K562 (cell line): ENCODE measurements around the gene RHEB. TPM values are rescaled to one million over a fixed set of nuclear protein-coding genes. Genes with fewer than 3 reads are reported as not detected.

Experiments
- ATAC-seq: fragments of 200-7000 bp; cut with Tn5 transposase; 3 replicates; pipeline ENCODE4 v1.9.1; 2020; ENCODE audit warnings: moderate library complexity
- BruUV-seq: library from RNA; stranded (reverse); fragments of 400-500 nt; replicated peaks from 2 replicates; lab custom pipeline; 2021; lab: Mats Ljungman, UMichigan
- CTCF ChIA-PET: fragments of 300-600 bp; formaldehyde crosslinking; extraction: SDS; loops from one replicate; lab custom pipeline; 2021; ENCODE audit warnings: low intra/inter-chr PET ratio; lab: Yijun Ruan, JAX
- POLR2A ChIA-PET: fragments of 300-600, 350-650 bp; sonication (Branson Sonifier 250); formaldehyde crosslinking; extraction: SDS; loops from one replicate; lab custom pipeline; 2021; ENCODE audit warnings: antibody characterized with exemption, inconsistent platforms; lab: Yijun Ruan, JAX
- DNase-seq, 4 experiments: peaks; one replicate each; pipeline versions ENCODE4 v3.0.0 to v3.0.0-alpha.2; 2011 to 2018; ENCODE audit warnings: low spot score in 3 of 4, mixed read lengths in 3 of 4; ENCODE audit errors: extremely low read depth in 1 of 4
- FAIRE-seq: peaks from 2 replicates; lab custom pipeline; 2011; peaks lifted over from hg19 to GRCh38; lab: Jason Lieb, UNC
- H2AFZ ChIP-seq: 2 replicates; pipeline ENCODE4 v1.6.0; 2011; ENCODE audit warnings: low read depth, low read length, control low read depth, inconsistent platforms
- H3K27ac ChIP-seq: fragments of 200-600 bp; 3 replicates; pipeline ENCODE4 v1.8.0; 2011; ENCODE audit warnings: low read depth, mild to moderate bottlenecking, control low read depth, inconsistent platforms, low read length, moderate library complexity, mixed read lengths; ENCODE audit errors: extremely low read depth
- H3K27me3 ChIP-seq, 2 experiments: fragments of 300-600 bp in 1 of 2; 2 replicates in 1 of 2; 3 replicates in 1 of 2; pipeline versions ENCODE4 v1.6.0 to v1.8.0; 2011; ENCODE audit warnings: inconsistent platforms in 2 of 2, low read length in 2 of 2, mild to moderate bottlenecking in 1 of 2, mixed read lengths in 1 of 2, moderate library complexity in 1 of 2; ENCODE audit not compliant: control insufficient read depth in 2 of 2, insufficient read depth in 2 of 2
- H3K36me3 ChIP-seq: fragments of 300-600 bp; 3 replicates; pipeline ENCODE4 v1.8.0; 2011; ENCODE audit warnings: mild to moderate bottlenecking, low read length, inconsistent platforms; ENCODE audit not compliant: control insufficient read depth, insufficient read depth
- H3K4me1 ChIP-seq, 2 experiments: fragments of 200-600 bp in 1 of 2; replicated peaks in 1 of 2; 2 replicates in 1 of 2; 3 replicates in 1 of 2; pipeline versions ENCODE4 v1.5.1 to v1.8.0; 2011; ENCODE audit warnings: inconsistent platforms in 2 of 2, low read length in 2 of 2, mild to moderate bottlenecking in 1 of 2, mixed read lengths in 1 of 2, moderate library complexity in 1 of 2; ENCODE audit not compliant: control insufficient read depth in 2 of 2, insufficient read depth in 2 of 2
- H3K4me2 ChIP-seq: 2 replicates; pipeline ENCODE4 v1.6.1; 2011; ENCODE audit warnings: low read length, control low read depth, inconsistent platforms, mixed read lengths; ENCODE audit not compliant: insufficient read depth
- H3K4me3 ChIP-seq: fragments of 200-600 bp; sonication (generic), shearing (Covaris generic); 2 replicates; pipeline ENCODE4 v1.5.1; 2016; ENCODE audit warnings: control low read depth, inconsistent platforms
- H3K79me2 ChIP-seq: fragments of 200-600 bp; 3 replicates; pipeline ENCODE4 v1.8.0; 2011; ENCODE audit warnings: low read length, inconsistent platforms; ENCODE audit not compliant: control insufficient read depth, insufficient read depth
- H3K9ac ChIP-seq, 2 experiments: 2 replicates each; pipeline versions ENCODE4 v1.6.0 to v1.6.1; 2011; ENCODE audit warnings: low read depth in 2 of 2, low read length in 2 of 2, control low read depth in 1 of 2, inconsistent platforms in 1 of 2, mild to moderate bottlenecking in 1 of 2, mixed read lengths in 1 of 2; ENCODE audit not compliant: insufficient read depth in 1 of 2
- H3K9me1 ChIP-seq: one replicate; pipeline ENCODE4 v1.6.0; 2011; ENCODE audit warnings: inconsistent platforms, mild to moderate bottlenecking, low read length, moderate library complexity; ENCODE audit not compliant: control insufficient read depth, insufficient read depth
- H3K9me3 ChIP-seq: replicated peaks from 2 replicates; pipeline ENCODE4 v1.5.1; 2011; ENCODE audit warnings: low read depth, low read length, inconsistent platforms; ENCODE audit not compliant: control insufficient read depth, insufficient read depth
- H4K20me1 ChIP-seq: replicated peaks from 2 replicates; pipeline ENCODE4 v1.6.1; 2011; ENCODE audit warnings: low read length, inconsistent platforms, mixed read lengths; ENCODE audit not compliant: control insufficient read depth, insufficient read depth
- EP400 ChIP-seq: fragments of 450-650 bp; IDR thresholded peaks from 2 replicates; pipeline ENCODE4 v1.6.1; 2017; ENCODE audit warnings: antibody characterized with exemption, mild to moderate bottlenecking, moderate library complexity
- FOXA3 ChIP-seq, 2 experiments: fragments of 450-650 bp in 1 of 2; sonication (generic) in 1 of 2; formaldehyde crosslinking; IDR thresholded peaks in 1 of 2; conservative IDR thresholded peaks in 1 of 2; 2 replicates each; pipeline versions ENCODE4 v1.4.0 to v1.8.0; 2020 to 2022; ENCODE audit warnings: mild to moderate bottlenecking in 2 of 2, missing genetic modification reagents in 1 of 2
- ZNF23 ChIP-seq: fragments of 250-450 bp; sonication (Bioruptor Pico); IDR thresholded peaks from 2 replicates; pipeline ENCODE4 v1.4.0; 2020; ENCODE audit warnings: mild to moderate bottlenecking
- WGBS: fragments of 100-300 bp; shearing (Covaris generic); methylation state at CpG from one replicate; pipeline ENCODE4 v1.1.6; 2016; ENCODE audit warnings: low coverage, mixed read lengths; ENCODE audit not compliant: insufficient coverage; ENCODE audit errors: missing lambda C conversion rate; 5-methylcytosine and 5-hydroxymethylcytosine counted together
- in situ Hi-C: fragments of 300-500 bp; cut with MboI; formaldehyde crosslinking; loops from 4 replicates; pipeline ENCODE4 v1.15.0; 2018; ENCODE audit warnings: inconsistent platforms, mixed read lengths
- intact Hi-C: fragments of 100-400 bp; cut with micrococcal nuclease; formaldehyde crosslinking; loops from 2 replicates; pipeline ENCODE4 v1.14.2; 2022
- polyA plus RNA-seq, 8 experiments: library from polyadenylated mRNA; depleted of rRNA in 4 of 8; stranded (reverse) in 5 of 8; unstranded in 3 of 8; fragments of >200 nt; fragmentation: Nextera tagmentation in 2 of 8; fragmentation: Illumina TruSeq in 1 of 8; extraction: Ambion mirVana in 2 of 8; extraction: Trizol in 1 of 8; gene quantifications; 2 replicates each; pipeline versions ENCODE4 v1.2.1 to v1.2.3, GENCODE V29; 2011 to 2014; ENCODE audit warnings: inconsistent platforms in 1 of 8, missing spikeins in 1 of 8
- total RNA-seq, 7 experiments: library from RNA; depleted of rRNA in 6 of 7; stranded (reverse); fragments of >200 nt in 6 of 7; fragmentation: Illumina TruSeq in 2 of 7; extraction: Trizol in 2 of 7; gene quantifications; 2 replicates each; pipeline versions ENCODE4 v1.2.1 to v1.2.3, GENCODE V29; 2011 to 2021; ENCODE audit warnings: low replicate concordance in 1 of 7
- TF ChIP-seq, protein P1 (sequence below): sonication (generic); formaldehyde crosslinking; IDR thresholded peaks from 2 replicates; pipeline ENCODE4 v1.8.0; 2022; ENCODE audit warnings: missing genetic modification reagents, mild to moderate bottlenecking, moderate library complexity, borderline replicate concordance

Gene RHEB
- total and polyA plus RNA-seq, 9 of the 15 experiments (the other 6 are each of a cell fraction or from before 2014, with no cell fraction given), result 28.5 to 249 (median 182) TPM

DNA sequence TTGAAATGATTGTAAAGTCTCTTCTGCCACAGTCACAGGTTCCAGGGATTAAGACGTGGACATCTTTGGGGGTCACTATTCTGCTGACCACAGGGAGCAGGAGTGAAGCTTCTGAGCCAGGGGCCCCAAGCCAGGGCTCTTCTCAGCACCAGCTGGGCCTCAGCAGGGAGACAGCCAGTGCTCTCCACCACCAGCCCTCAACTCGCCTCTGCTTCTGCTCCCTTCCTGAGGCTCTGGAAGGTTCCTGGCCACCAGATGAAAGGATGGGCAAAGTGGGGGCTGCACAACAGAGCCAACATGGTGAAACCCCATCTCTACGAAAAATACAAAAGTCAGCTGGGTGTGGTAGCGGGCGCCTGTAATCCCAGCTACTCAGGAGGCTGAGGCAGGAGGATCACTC, 68.5 kb downstream of the RHEB start:
- Histone ChIP-seq H3K36me3 (no peaks in the 10 kb centered on the region), H2AFZ (no peak overlapping the region), H3K27ac (no peak overlapping the region), H3K9me1 (no peaks in the 10 kb centered on the region), H3K9ac (no peak overlapping the region), H3K4me1 (peaks cover 0 to 27% of the 10 kb centered on the region in 2 experiments; a peak in 2 of 5 replicates), H3K9me3 (no peaks in the 10 kb centered on the region), H3K4me2 (no peak overlapping the region), H4K20me1 (peaks cover 6% of the 10 kb centered on the region; the same call in 1 of the 2 replicates), H3K79me2 (no peaks in the 10 kb centered on the region), H3K4me3 (no peak overlapping the region), H3K27me3 (peaks cover 49 to 63% of the 10 kb centered on the region in 2 experiments)
- ChIA-PET CTCF (interaction anchor here (6.0 kb wide), 1 partner anchor 136 kb away, joined by 75 read pairs; no protein-coding TSS in a partner anchor), POLR2A (interaction anchor here (0.5 to 1.9 kb wide), 5 partner anchors 9 to 87 kb away, joined by 3 to 10 read pairs (median 4); no protein-coding TSS in a partner anchor)
- DNase-seq, result no peak
- no peak for FAIRE-seq
- no TSS peak for BruUV-seq
- TF ChIP-seq EP400, result no peak
- no peak for TF ChIP-seq ZNF23 (CRISPR knock-in tag)
- TF ChIP-seq, protein P1, sequence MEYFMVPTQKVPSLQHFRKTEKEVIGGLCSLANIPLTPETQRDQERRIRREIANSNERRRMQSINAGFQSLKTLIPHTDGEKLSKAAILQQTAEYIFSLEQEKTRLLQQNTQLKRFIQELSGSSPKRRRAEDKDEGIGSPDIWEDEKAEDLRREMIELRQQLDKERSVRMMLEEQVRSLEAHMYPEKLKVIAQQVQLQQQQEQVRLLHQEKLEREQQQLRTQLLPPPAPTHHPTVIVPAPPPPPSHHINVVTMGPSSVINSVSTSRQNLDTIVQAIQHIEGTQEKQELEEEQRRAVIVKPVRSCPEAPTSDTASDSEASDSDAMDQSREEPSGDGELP (CRISPR knock-in tag), result 0 out of 2 replicates have a peak, but pooled peaks have one; percentile 16
- TF ChIP-seq FOXA3 (CRISPR knock-in tag; conservative IDR thresholded peaks at IDR 0.05 in 1 of 2, IDR thresholded peaks at IDR 0.05 in 1 of 2), result no peak
- intact Hi-C loops (loop anchor here (5.0 kb wide), 1 partner anchor 306 kb away; no protein-coding TSS in a partner anchor), in situ Hi-C loops (no loop called here)
- no peak for ATAC-seq
- 33% methylated on average over 5 of the region's 5 CpGs for whole genome bisulfite sequencing
